ENCODE measurements around the gene NUAK2. TPM values are rescaled to one million over a fixed set of nuclear protein-coding genes. Genes with fewer than 3 reads are reported as not detected.
"Not testable (repeated sequence)": the region's sequence is repeated elsewhere in the genome, so short reads cannot be mapped to it uniquely, and the experiment has no call there.

Gene NUAK2
- total and polyA plus RNA-seq, 2 experiments from 2014 or later = 3.0 to 3.8 TPM

DNA sequence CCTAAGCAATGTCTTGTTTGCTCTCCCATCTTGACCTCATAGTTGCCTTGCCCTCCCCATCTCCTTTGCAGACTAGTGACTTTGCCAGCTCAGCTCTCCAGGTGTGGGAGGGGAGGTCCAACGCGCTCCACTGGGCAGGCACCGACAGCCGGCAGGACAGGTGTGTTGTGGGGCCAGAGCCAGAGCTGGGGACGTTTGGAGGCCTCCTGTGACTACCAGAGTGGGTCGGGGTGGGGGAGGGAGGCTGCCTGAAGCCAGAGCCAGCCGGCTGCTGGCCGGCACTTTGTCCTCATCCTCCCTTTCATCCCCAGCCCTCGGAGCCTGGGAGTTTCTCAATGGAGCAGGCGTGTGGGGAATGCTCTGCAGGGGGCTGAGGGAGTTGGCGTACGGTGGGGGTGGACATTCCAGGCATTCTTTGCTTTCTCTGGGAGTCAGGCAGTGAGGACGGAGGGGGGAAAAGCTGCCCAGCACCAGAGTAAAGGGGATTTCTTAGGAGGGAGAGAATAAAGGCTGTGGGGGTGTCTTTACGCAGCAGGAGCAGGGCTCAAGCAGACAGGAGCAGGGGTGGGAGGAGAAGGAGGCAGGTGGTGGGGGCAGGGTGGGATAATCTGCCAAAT is 20.2 kb downstream of the NUAK2 start:
- peaks cover 63% of the 10 kb centered on the region for H3K4me1 ChIP-seq (ENCODE audit: insufficient read depth)

GRCh38 chr1:205300149-205300548 is 21.4 kb downstream of the NUAK2 start:
- Histone ChIP-seq H2AFZ (no peak overlapping the region), H3K4me3 (no peak overlapping the region), H3K79me2 (ENCODE audit: insufficient read depth) (no peaks in the 10 kb centered on the region), H3K9ac (peak overlapping the region; percentile 72), H4K20me1 (ENCODE audit: insufficient read depth) (no peaks in the 10 kb centered on the region), H3K27me3 (replicated peaks; ENCODE audit: insufficient read depth) (no peaks in the 10 kb centered on the region), H3K27ac (peak overlapping the region; percentile 95), H3K9me2 (ENCODE audit: insufficient read depth) (no peaks in the 10 kb centered on the region), H3K36me3 (ENCODE audit: low read depth) (no peaks in the 10 kb centered on the region; the same call in 1 of the 2 replicates), H3K9me3 (ENCODE audit: low read depth) (no peaks in the 10 kb centered on the region), H3F3A (ENCODE audit: insufficient read depth) (peaks cover 50% of the 10 kb centered on the region), H3K4me2 (ENCODE audit: unreplicated experiment) (peak overlapping the region; percentile 0), H3K4me1 (ENCODE audit: insufficient read depth) (peaks cover 67% of the 10 kb centered on the region)
- in situ Hi-C loops (cut with MboI) = no loop called here
- TF ChIP-seq EZH2phosphoT487 (IDR thresholded peaks at IDR 0.05; ENCODE audit: insufficient read depth, low read depth) = no peak
- TF ChIP-seq EZH2 (IDR thresholded peaks at IDR 0.05; ENCODE audit: insufficient read depth, poor library complexity, severe bottlenecking) = no peak
- DNase-seq = no peak
- 85 to 87% methylated on average over 9 of the region's 9 CpGs for WGBS, 2 experiments (ENCODE audit: low coverage in 1 of 2, low lambda C conversion rate in 2 of 2, missing lambda C conversion rate in 2 of 2)

More for the DNA sequence above, 20.2 kb downstream of the NUAK2 start:
- peak overlapping the region; percentile 72 for H3K9ac ChIP-seq
- WGBS, 2 experiments (ENCODE audit: low coverage in 1 of 2, low lambda C conversion rate in 2 of 2, missing lambda C conversion rate in 2 of 2) = 20% methylated on average over 13 to 14 of the region's 14 CpGs
- no peaks in the 10 kb centered on the region for H3K9me3 ChIP-seq (ENCODE audit: low read depth)
- H3K4me3 ChIP-seq = no peak overlapping the region
- no peaks in the 10 kb centered on the region for H3K79me2 ChIP-seq (ENCODE audit: insufficient read depth)
- H3K36me3 ChIP-seq (ENCODE audit: low read depth) = no peaks in the 10 kb centered on the region; the same call in 1 of the 2 replicates
- H3F3A ChIP-seq (ENCODE audit: insufficient read depth) = peaks cover 53% of the 10 kb centered on the region
- DNase-seq = peak; percentile 86
- H3K4me2 ChIP-seq (ENCODE audit: unreplicated experiment) = peak overlapping the region; percentile 84
- H4K20me1 ChIP-seq (ENCODE audit: insufficient read depth) = no peaks in the 10 kb centered on the region
- no peaks in the 10 kb centered on the region for H3K9me2 ChIP-seq (ENCODE audit: insufficient read depth)
- H3K27me3 ChIP-seq (replicated peaks; ENCODE audit: insufficient read depth) = no peaks in the 10 kb centered on the region
- H3K27ac ChIP-seq = peak overlapping the region; percentile 95
- TF ChIP-seq EZH2phosphoT487 (IDR thresholded peaks at IDR 0.05; ENCODE audit: insufficient read depth, low read depth) (no peak), EZH2 (IDR thresholded peaks at IDR 0.05; ENCODE audit: insufficient read depth, poor library complexity, severe bottlenecking) (no peak)
- H2AFZ ChIP-seq = peak overlapping the region; percentile 47; the same call in 1 of the 2 replicates
- in situ Hi-C loops (cut with MboI) = no loop called here

- H3K36me3 ChIP-seq (ENCODE audit: low read depth) = no peaks in the 10 kb centered on the region
- H3K9me2 ChIP-seq (ENCODE audit: insufficient read depth) = no peaks in the 10 kb centered on the region
- peak overlapping the region; percentile 53 for H2AFZ ChIP-seq
- in situ Hi-C loops (cut with MboI) = no loop called here
- peak; percentile 98 for DNase-seq
- H3K4me1 ChIP-seq (ENCODE audit: insufficient read depth) = peaks cover 78% of the 10 kb centered on the region
- peak overlapping the region; percentile 93 for H3K27ac ChIP-seq
- H3K79me2 ChIP-seq (ENCODE audit: insufficient read depth) = no peaks in the 10 kb centered on the region
- peak overlapping the region; percentile 65 for H3K4me2 ChIP-seq (ENCODE audit: unreplicated experiment)
- peak overlapping the region; percentile 72 for H3K9ac ChIP-seq
- peak overlapping the region; percentile 22 for H3K4me3 ChIP-seq
- H3K9me3 ChIP-seq (ENCODE audit: low read depth) = no peaks in the 10 kb centered on the region
- H3F3A ChIP-seq (ENCODE audit: insufficient read depth) = peaks cover 56% of the 10 kb centered on the region
- no peak for TF ChIP-seq EZH2phosphoT487 (IDR thresholded peaks at IDR 0.05; ENCODE audit: insufficient read depth, low read depth)
- no peak for TF ChIP-seq EZH2 (IDR thresholded peaks at IDR 0.05; ENCODE audit: insufficient read depth, poor library complexity, severe bottlenecking)
- no peaks in the 10 kb centered on the region for H3K27me3 ChIP-seq (replicated peaks; ENCODE audit: insufficient read depth)
- H4K20me1 ChIP-seq (ENCODE audit: insufficient read depth) = no peaks in the 10 kb centered on the region
- WGBS, 2 experiments (ENCODE audit: low coverage in 1 of 2, low lambda C conversion rate in 2 of 2, missing lambda C conversion rate in 2 of 2) = 23 to 27% methylated on average over 9 of the region's 9 CpGs
These were observed 23.2 kb downstream of the NUAK2 start for GRCh38 chr1:205298191-205298994.

GRCh38 chr1:205297546-205298177 is 23.9 kb downstream of the NUAK2 start:
- Histone ChIP-seq H2AFZ (peak overlapping the region; percentile 53), H3K4me1 (ENCODE audit: insufficient read depth) (peaks cover 79% of the 10 kb centered on the region), H3K4me2 (ENCODE audit: unreplicated experiment) (peak overlapping the region; percentile 65), H3K4me3 (peak overlapping the region; percentile 22; the same call in 1 of the 2 replicates), H3F3A (ENCODE audit: insufficient read depth) (peaks cover 57% of the 10 kb centered on the region), H3K9ac (peak overlapping the region; percentile 72), H3K27ac (peak overlapping the region; percentile 93)
- H3K9me2 ChIP-seq (ENCODE audit: insufficient read depth); H3K9me3 ChIP-seq (ENCODE audit: low read depth); H4K20me1 ChIP-seq (ENCODE audit: insufficient read depth); in situ Hi-C loops (cut with MboI); H3K36me3 ChIP-seq (ENCODE audit: low read depth); DNase-seq; H3K27me3 ChIP-seq (replicated peaks; ENCODE audit: insufficient read depth); H3K79me2 ChIP-seq (ENCODE audit: insufficient read depth): not testable (repeated sequence)
- 77 to 82% methylated on average over 5 of the region's 5 CpGs for WGBS, 2 experiments (ENCODE audit: low coverage in 1 of 2, low lambda C conversion rate in 2 of 2, missing lambda C conversion rate in 2 of 2)

Measured in GM23248 (cell line).